Breast epithelium (tissue), 3 donors: Measurements from ENCODE around the gene SUGP1.

Source experiments
- CTCF ChIP-seq, 3 donors: fragments of 450-650 bp; IDR thresholded peaks; one replicate each; pipeline ENCODE4 v1.5.1; 2016 to 2017; ENCODE audit warnings: antibody characterized with exemption in 3 of 3, mild to moderate bottlenecking in 3 of 3, moderate library complexity in 3 of 3
- POLR2A ChIP-seq: fragments of 450-650 bp; IDR thresholded peaks from one replicate; pipeline ENCODE4 v1.6.1; 2016; ENCODE audit warnings: antibody characterized with exemption, mild to moderate bottlenecking, moderate library complexity
- POLR2AphosphoS5 ChIP-seq, 3 donors: sonication (generic); formaldehyde crosslinking; IDR thresholded peaks; one replicate each; pipeline ENCODE4 v1.6.1; 2017; ENCODE audit warnings: antibody characterized with exemption in 3 of 3

DNA sequence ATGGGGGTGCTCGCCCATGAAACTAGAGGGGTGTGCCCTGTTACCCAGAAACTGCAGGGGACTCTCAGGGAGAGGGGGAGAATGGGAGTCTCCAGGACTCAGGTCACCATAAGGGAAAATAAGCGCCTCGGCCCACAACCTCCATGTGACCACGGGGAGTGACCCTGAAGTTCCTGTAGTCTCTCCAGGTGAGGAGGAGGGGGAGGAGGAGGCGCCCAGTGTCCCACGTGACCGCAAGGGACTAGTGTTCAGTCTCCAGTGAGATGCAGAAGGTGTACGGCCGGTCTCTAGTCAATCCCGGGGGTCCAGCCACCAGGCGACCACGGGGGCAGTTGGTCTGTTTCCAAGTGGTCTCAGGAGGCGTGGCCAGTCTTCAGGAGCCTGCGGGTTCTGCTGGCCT is 63.2 kb downstream of the SUGP1 start:
- no peak for TF ChIP-seq CTCF (IDR thresholded peaks at IDR 0.05)
- TF ChIP-seq POLR2AphosphoS5 (IDR thresholded peaks at IDR 0.05) = no peak
- no peak for TF ChIP-seq POLR2A
